Transverse colon (tissue), 4 donors: Measurements from ENCODE around the gene DLX3. TPM values are rescaled to one million over a fixed set of nuclear protein-coding genes. Genes with fewer than 3 reads are reported as not detected.

Experiments used
- DNase-seq: peaks from one replicate; pipeline ENCODE4 v3.0.0-alpha.2; 2019
- H3K27ac ChIP-seq, 4 donors: fragments of 200-600 bp; sonication (generic); 2 replicates each; pipeline ENCODE4 v1.5.1; 2016 to 2018; ENCODE audit warnings: inconsistent platforms in 4 of 4
- H3K27me3 ChIP-seq: fragments of 200-600 bp; sonication (generic); 2 replicates; pipeline ENCODE4 v1.5.1; 2017; ENCODE audit warnings: inconsistent platforms
- H3K36me3 ChIP-seq, 4 donors: fragments of 200-600 bp; sonication (generic); 2 replicates each; pipeline ENCODE4 v1.5.1; 2017 to 2019; ENCODE audit warnings: inconsistent platforms in 4 of 4
- H3K4me1 ChIP-seq, 4 donors: fragments of 200-600 bp; sonication (generic); 2 replicates each; pipeline ENCODE4 v1.5.1; 2017 to 2020; ENCODE audit warnings: inconsistent platforms in 4 of 4
- H3K4me3 ChIP-seq, 4 donors: fragments of 200-600 bp; sonication (generic); 1 replicate in 1 of 4; 2 replicates in 3 of 4; pipeline versions ENCODE4 v1.5.1 to v1.6.1; 2017 to 2019; ENCODE audit warnings: inconsistent platforms in 4 of 4
- H3K9me3 ChIP-seq, 2 donors: fragments of 200-600 bp; sonication (generic); 2 replicates each; pipeline ENCODE4 v1.5.1; 2017 to 2019; ENCODE audit warnings: inconsistent platforms in 2 of 2
- CTCF ChIP-seq, 5 experiments: fragments of 200-600 bp in 3 of 5; fragments of 450-650 bp in 2 of 5; sonication (generic) in 3 of 5; IDR thresholded peaks; 1 replicate in 2 of 5; 2 replicates in 3 of 5; pipeline ENCODE4 v1.5.1; 2016 to 2017; ENCODE audit warnings: antibody characterized with exemption in 5 of 5, inconsistent platforms in 3 of 5, mild to moderate bottlenecking in 2 of 5, moderate library complexity in 1 of 5
- EP300 ChIP-seq: sonication (generic); formaldehyde crosslinking; IDR thresholded peaks from one replicate; pipeline ENCODE4 v1.6.1; 2017; ENCODE audit warnings: antibody characterized with exemption, low read depth
- POLR2A ChIP-seq: fragments of 450-650 bp; IDR thresholded peaks from one replicate; pipeline ENCODE4 v1.6.1; 2016; ENCODE audit warnings: antibody characterized with exemption, mild to moderate bottlenecking, moderate library complexity
- POLR2AphosphoS5 ChIP-seq, 3 donors: sonication (generic); formaldehyde crosslinking; IDR thresholded peaks; one replicate each; pipeline ENCODE4 v1.6.1; 2016; ENCODE audit warnings: antibody characterized with exemption in 3 of 3
- WGBS, 2 donors: methylation state at CpG; one replicate each; pipeline ENCODE4 v1.1.5; 2018; ENCODE audit warnings: low coverage in 1 of 2; 5-methylcytosine and 5-hydroxymethylcytosine counted together
- in situ Hi-C, 4 donors: fragments of 200-750 bp; cut with MboI; loops; one replicate each; pipeline versions ENCODE4 v1.15.0 to v1.15.1; 2017; ENCODE audit warnings: low sequenced_read_pairs in 3 of 4, low pct_ligation_motif_present in 1 of 4, low pct_unique_long_range_greater_than_20kb in 1 of 4
- intact Hi-C: fragments of 100-400 bp; cut with DNase I; formaldehyde crosslinking; loops from one replicate; pipeline ENCODE4 v1.15.1; 2023; ENCODE audit warnings: low total_unique reads
- total RNA-seq, 4 donors: library from RNA; depleted of rRNA; stranded (reverse); fragments of >200 nt; gene quantifications; one replicate each; pipeline ENCODE4 v1.1.0, GENCODE V29; 2016

DLX3 gene
- total RNA-seq, 4 donors from 2014 or later, result not detected

DNA sequence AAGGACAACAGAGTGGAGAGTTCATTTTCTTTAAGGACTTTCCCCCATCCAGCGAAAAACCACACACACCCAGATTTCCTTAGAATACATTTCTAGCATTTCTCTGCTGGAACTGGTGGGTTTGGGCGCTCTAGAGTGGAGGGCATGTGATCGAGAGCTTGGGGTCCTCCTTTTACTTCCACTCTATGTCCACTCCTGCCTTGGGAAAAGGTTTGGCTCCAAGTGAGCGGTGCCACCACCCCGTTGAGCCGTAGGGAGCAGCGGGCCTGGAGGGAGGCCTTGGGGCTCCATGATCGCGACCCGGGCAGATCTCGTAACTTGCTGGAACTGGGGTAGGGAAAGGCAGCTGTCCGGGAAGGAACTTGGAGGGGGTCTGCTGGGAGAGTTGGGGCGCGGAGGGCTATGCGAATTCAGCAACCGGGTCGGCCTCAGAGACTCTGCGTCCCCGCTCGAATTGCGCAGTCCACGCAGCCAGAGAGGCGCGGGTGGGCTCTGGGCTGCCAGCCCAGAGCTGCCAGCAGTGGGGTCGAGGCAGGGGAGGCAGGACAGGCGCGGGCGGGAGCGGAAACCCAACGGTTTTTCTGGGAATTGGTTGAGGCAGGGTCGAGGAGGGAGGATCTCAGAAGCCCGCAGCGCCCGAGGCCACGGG is 23.7 kb downstream of the DLX3 start:
- peaks cover 15 to 31% (median 28%) of the 10 kb centered on the region in 4 donors for H3K4me1 ChIP-seq
- no peak overlapping the region for H3K4me3 ChIP-seq
- DNase-seq, result no peak
- in situ Hi-C loops, result no loop called here
- no peak for TF ChIP-seq EP300
- TF ChIP-seq CTCF (IDR thresholded peaks at IDR 0.05), result no peak
- TF ChIP-seq POLR2AphosphoS5 (IDR thresholded peaks at IDR 0.05), result no peak
- no peak for TF ChIP-seq POLR2A
- H3K27me3 ChIP-seq, result peaks cover 100% of the 10 kb centered on the region
- intact Hi-C loops, result no loop called here
- 22 to 32% methylated on average over 4 to 35 of the region's 35 CpGs for WGBS, 2 donors
- H3K9me3 ChIP-seq, result no peaks in the 10 kb centered on the region
- no peak overlapping the region for H3K27ac ChIP-seq
- H3K36me3 ChIP-seq, result no peaks in the 10 kb centered on the region

- Histone ChIP-seq H3K27ac (no peak overlapping the region), H3K27me3 (peaks cover 100% of the 10 kb centered on the region), H3K4me3 (no peak overlapping the region), H3K9me3 (no peaks in the 10 kb centered on the region), H3K4me1 (peaks cover 15 to 31% (median 28%) of the 10 kb centered on the region in 4 donors), H3K36me3 (no peaks in the 10 kb centered on the region)
- DNase-seq, result no peak
- in situ Hi-C loops, result no loop called here
- no peak for TF ChIP-seq POLR2A
- intact Hi-C loops, result no loop called here
- WGBS, 2 donors, result 77% methylated on average over 3 of the region's 3 CpGs; no CpG with 5 or more reads in 1 of the 2 donors
Observed at GRCh38 chr17:49970498-49970897, 24.5 kb downstream of the DLX3 start.

DNA sequence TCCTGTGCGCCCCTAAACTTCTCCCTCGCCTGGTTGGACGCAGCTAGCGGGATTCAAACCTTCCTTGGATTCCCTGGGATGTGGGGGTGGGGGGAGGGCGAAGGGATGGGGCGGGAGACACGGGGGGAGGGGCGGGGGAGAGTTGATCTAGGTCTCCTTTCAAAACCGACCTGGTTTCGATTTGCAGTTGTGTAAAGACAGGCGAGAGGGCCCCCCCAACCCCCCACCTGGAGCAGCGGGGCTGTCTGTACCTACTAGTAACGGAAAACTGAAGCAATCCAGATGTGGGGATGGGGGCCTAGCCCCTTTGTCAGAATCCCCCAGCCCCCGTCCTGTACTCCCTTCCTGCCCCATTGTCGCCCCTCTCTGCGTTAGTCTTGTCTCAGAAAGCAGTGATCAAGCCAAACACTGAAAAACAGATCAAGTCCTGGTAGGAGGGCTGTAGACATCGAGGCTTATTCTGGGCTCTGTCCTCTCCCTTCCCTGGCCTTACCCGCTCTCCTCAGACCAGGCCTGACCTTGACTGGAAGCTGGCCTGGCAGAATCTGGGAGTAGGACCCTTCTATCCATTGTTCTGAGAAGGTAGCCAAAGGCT is 25.1 kb downstream of the DLX3 start:
- peak overlapping the region in 1 of 4 donors; percentile 53 for H3K4me3 ChIP-seq
- WGBS, 2 donors, result 25 to 53% methylated on average over 3 to 18 of the region's 18 CpGs

GRCh38 chr17:49969134-49969759 is 25.8 kb downstream of the DLX3 start, which contains the start of gene DLX4:
Gene DLX4 (plus strand): TSS chr17:49969190. CDS start chr17:49969469, 279 bp downstream.
- Histone ChIP-seq H3K27me3 (peaks cover 100% of the 10 kb centered on the region), H3K27ac (no peak within 1 kb of the TSS), H3K36me3 (no peaks in the 10 kb centered on the region), H3K4me3 (peak within 1 kb of the TSS; percentile 17 to 53 (median 40)), H3K4me1 (peaks cover 15 to 39% (median 30%) of the 10 kb centered on the region in 4 donors), H3K9me3 (no peaks in the 10 kb centered on the region)
- TF ChIP-seq POLR2AphosphoS5 (IDR thresholded peaks at IDR 0.05) (no peak), POLR2A (no peak), CTCF (IDR thresholded peaks at IDR 0.05) (no peak), EP300 (no peak)
- no peak for DNase-seq
- in situ Hi-C loops, result no loop called here
- intact Hi-C loops, result no loop called here
- WGBS, 2 donors, result 6% methylated on average over 45 of the region's 45 CpGs; no CpG with 5 or more reads in 1 of the 2 donors

More for the DNA sequence above, 25.1 kb downstream of the DLX3 start:
- no peaks in the 10 kb centered on the region for H3K36me3 ChIP-seq
- intact Hi-C loops, result no loop called here
- in situ Hi-C loops, result no loop called here
- no peak overlapping the region for H3K27ac ChIP-seq
- H3K9me3 ChIP-seq, result no peaks in the 10 kb centered on the region
- TF ChIP-seq POLR2A (no peak), EP300 (no peak), CTCF (IDR thresholded peaks at IDR 0.05) (no peak), POLR2AphosphoS5 (IDR thresholded peaks at IDR 0.05) (no peak)
- H3K4me1 ChIP-seq, result peaks cover 15 to 33% (median 30%) of the 10 kb centered on the region in 4 donors
- no peak for DNase-seq
- H3K27me3 ChIP-seq, result peaks cover 100% of the 10 kb centered on the region
